ENCODE data around the gene PDILT. TPM values are rescaled to one million over a fixed set of nuclear protein-coding genes. Genes with fewer than 3 reads are reported as not detected.

Gene PDILT
- total RNA-seq, 4 donors from 2014 or later = not detected

DNA sequence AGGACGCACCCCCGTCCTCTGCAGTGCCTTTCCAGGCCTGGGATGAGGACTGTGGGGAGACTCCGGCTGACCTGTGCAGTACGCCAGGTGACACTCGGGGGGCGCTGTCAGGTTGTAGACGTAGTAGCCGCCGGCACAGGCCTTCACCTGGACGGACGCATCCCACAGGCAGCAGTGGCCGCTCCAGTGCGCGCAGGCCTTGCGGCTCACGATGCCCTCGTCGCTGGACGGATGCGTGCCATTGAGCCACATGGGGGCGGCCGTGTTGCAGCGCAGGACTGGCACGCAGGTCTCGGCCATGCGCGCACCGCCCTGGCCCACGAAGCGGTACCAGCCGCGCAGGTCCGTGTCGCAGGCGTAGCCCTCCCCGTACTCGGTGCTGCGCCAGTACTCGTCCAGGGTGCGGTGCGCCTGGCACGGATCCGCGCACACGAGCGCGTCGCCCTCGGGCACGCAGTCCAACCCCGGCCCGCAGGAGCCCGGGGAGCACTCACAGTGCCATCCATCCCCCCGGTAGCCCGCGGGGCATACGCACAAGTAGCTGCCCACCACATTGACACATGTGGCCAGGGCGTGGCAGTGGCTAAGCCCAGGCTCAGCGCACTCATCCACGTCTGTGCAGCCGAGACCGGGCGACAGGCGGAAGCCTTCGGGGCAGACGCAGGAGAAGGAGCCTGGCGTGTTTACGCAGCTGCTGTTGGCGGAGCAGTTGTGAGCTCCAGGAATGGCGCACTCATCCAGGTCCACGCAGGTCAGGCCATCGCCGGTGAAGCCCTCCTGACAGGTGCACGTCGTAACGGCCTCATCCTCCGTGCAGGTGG is 56.0 kb downstream of the PDILT start:
- Histone ChIP-seq H3K4me3 (no peak overlapping the region), H3K27ac (replicated peaks in 1 of 4) (no peak overlapping the region), H3K27me3 (peaks cover 0 to 40% (median 0%) of the 10 kb centered on the region in 4 donors), H3K36me3 (no peaks in the 10 kb centered on the region), H3K9me3 (no peaks in the 10 kb centered on the region), H3K4me1 (peaks cover 0 to 4% (median 0%) of the 10 kb centered on the region in 4 donors)
- intact Hi-C loops (cut with DNase I) = no loop called here
- TF ChIP-seq POLR2A (IDR thresholded peaks at IDR 0.05; ENCODE audit: low read depth) (no peak), POLR2AphosphoS5 (IDR thresholded peaks at IDR 0.05) (no peak), EP300 (IDR thresholded peaks at IDR 0.05) (no peak)
- TF ChIP-seq, protein P1, sequence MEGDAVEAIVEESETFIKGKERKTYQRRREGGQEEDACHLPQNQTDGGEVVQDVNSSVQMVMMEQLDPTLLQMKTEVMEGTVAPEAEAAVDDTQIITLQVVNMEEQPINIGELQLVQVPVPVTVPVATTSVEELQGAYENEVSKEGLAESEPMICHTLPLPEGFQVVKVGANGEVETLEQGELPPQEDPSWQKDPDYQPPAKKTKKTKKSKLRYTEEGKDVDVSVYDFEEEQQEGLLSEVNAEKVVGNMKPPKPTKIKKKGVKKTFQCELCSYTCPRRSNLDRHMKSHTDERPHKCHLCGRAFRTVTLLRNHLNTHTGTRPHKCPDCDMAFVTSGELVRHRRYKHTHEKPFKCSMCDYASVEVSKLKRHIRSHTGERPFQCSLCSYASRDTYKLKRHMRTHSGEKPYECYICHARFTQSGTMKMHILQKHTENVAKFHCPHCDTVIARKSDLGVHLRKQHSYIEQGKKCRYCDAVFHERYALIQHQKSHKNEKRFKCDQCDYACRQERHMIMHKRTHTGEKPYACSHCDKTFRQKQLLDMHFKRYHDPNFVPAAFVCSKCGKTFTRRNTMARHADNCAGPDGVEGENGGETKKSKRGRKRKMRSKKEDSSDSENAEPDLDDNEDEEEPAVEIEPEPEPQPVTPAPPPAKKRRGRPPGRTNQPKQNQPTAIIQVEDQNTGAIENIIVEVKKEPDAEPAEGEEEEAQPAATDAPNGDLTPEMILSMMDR (IDR thresholded peaks at IDR 0.05) = peak in 1 of 3 experiments; percentile 12
- DNase-seq (ENCODE audit: extremely low spot score) = no peak
- 57% methylated on average over 20 of the region's 77 CpGs for WGBS

DNA sequence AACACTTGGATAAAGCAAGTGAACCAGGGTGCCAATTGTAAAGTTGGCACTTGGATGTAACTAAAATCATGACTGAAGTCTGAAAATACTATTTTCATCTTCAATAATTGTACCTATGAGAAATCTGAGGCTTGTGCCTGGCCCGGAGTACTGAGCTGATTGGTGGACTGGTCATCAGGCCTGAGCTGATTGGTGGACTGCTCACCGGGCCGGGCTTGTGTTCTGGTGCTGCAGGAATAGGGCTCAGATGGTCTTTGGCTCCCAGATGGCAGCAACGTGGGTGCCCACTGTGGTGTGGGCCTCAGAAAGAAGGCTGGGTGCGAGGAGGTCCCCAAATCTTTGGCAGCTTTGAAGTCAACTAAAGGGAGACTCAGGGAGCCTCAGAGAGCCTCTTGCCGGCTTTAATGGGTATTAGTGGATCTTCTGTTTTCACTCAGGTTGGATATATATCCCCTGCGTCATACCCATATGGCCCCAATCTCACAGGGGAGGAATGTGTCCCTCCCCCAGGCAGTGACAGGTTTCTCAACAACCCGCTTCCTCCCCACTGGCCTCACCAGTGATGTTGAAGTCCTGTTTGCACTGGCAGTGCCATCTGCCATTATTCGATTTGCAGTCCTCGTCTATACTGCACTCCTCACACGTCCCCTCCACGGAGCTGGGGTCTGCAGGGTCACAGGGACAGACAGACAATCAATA is 56.7 kb downstream of the PDILT start:
- WGBS = 75% methylated on average over 8 of the region's 12 CpGs

DNA sequence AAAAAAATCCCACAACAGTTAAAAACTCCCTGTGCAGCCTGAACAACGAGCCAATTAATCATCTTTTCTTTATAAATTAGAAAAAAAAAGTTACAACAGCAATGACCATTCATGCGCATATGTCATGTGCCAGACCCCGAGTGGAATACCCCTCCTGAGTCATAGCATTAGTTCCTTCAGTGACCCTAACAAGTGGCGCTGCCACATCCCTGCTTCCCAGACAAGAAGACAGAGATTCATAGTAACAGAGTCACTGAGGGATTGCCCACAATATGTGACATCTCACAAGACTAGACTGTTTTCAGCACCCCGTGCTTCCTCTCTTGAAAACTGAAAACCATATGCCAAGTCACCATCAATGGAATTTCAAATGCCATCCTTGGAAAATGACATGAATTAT is 59.9 kb downstream of the PDILT start:
- Histone ChIP-seq H3K4me3 (no peak overlapping the region), H3K9me3 (no peaks in the 10 kb centered on the region), H3K4me1 (peaks cover 0 to 4% (median 0%) of the 10 kb centered on the region in 4 donors), H3K27me3 (peaks cover 0 to 34% (median 0%) of the 10 kb centered on the region in 4 donors), H3K27ac (replicated peaks in 1 of 4) (no peak overlapping the region), H3K36me3 (no peaks in the 10 kb centered on the region)
- intact Hi-C loops (cut with DNase I) = no loop called here
- DNase-seq (ENCODE audit: extremely low spot score) = no peak
- TF ChIP-seq POLR2AphosphoS5 (IDR thresholded peaks at IDR 0.05) = no peak
- no peak for TF ChIP-seq POLR2A (IDR thresholded peaks at IDR 0.05; ENCODE audit: low read depth)
- TF ChIP-seq, protein P1 (IDR thresholded peaks at IDR 0.05) = no peak
- TF ChIP-seq EP300 (IDR thresholded peaks at IDR 0.05) = no peak
- WGBS = 63% methylated on average over 5 of the region's 5 CpGs

More for the DNA sequence above, 56.7 kb downstream of the PDILT start:
- Histone ChIP-seq H3K4me3 (no peak overlapping the region), H3K36me3 (no peaks in the 10 kb centered on the region), H3K9me3 (no peaks in the 10 kb centered on the region), H3K27ac (replicated peaks in 1 of 4) (no peak overlapping the region), H3K27me3 (peaks cover 0 to 41% (median 0%) of the 10 kb centered on the region in 4 donors), H3K4me1 (peaks cover 0 to 4% (median 0%) of the 10 kb centered on the region in 4 donors)
- intact Hi-C loops (cut with DNase I) = no loop called here
- TF ChIP-seq POLR2AphosphoS5 (IDR thresholded peaks at IDR 0.05) = no peak
- TF ChIP-seq EP300 (IDR thresholded peaks at IDR 0.05) = no peak
- TF ChIP-seq, protein P1 (IDR thresholded peaks at IDR 0.05) = no peak
- no peak for TF ChIP-seq POLR2A (IDR thresholded peaks at IDR 0.05; ENCODE audit: low read depth)
- no peak for DNase-seq (ENCODE audit: extremely low spot score)

DNA sequence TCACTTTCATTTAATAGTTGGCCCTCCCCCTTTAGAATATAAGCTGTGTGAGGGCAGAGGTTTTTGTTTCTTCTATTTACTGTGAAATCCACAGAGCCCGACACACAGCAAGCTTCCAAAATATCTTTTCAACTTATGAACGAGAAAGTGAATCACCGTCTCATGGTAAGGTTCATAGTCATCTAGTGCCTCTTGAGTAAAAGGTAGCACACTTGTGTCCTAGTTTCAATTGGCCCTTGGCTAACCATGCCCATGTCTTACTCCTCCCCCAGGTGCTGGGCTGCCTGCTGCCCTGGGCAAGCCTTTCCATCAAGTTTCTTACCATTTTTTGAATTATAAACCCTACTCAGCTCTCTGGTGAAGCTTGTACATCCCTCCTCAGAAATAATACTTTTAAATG is 64.8 kb downstream of the PDILT start:
- H3K4me1 ChIP-seq = no peaks in the 10 kb centered on the region
- H3K27ac ChIP-seq (replicated peaks in 1 of 4) = no peak overlapping the region
- no peaks in the 10 kb centered on the region for H3K36me3 ChIP-seq
- H3K27me3 ChIP-seq = peaks cover 0 to 23% (median 0%) of the 10 kb centered on the region in 4 donors
- DNase-seq (ENCODE audit: extremely low spot score) = no peak
- H3K4me3 ChIP-seq = no peak overlapping the region
- TF ChIP-seq POLR2AphosphoS5 (IDR thresholded peaks at IDR 0.05) (no peak), EP300 (IDR thresholded peaks at IDR 0.05) (no peak), POLR2A (IDR thresholded peaks at IDR 0.05; ENCODE audit: low read depth) (no peak)
- TF ChIP-seq, protein P1 (IDR thresholded peaks at IDR 0.05) = no peak
- no peaks in the 10 kb centered on the region for H3K9me3 ChIP-seq
- 94% methylated on average over 3 of the region's 3 CpGs for WGBS
- intact Hi-C loops (cut with DNase I) = no loop called here

Measured in esophagus muscularis mucosa (tissue), 4 donors.